Neural cell (in vitro differentiated cells): ENCODE data around the gene ZNF772. TPM values are rescaled to one million over a fixed set of nuclear protein-coding genes. Genes with fewer than 3 reads are reported as not detected.

Experiments
- H2AFZ ChIP-seq: fragments of 200-600, 300-800 bp; sonication (generic), shearing (Covaris generic); 2 replicates; pipeline ENCODE4 v1.6.0; 2014; ENCODE audit warnings: low read depth, mild to moderate bottlenecking, antibody characterized with exemption, low read length, moderate library complexity
- H3F3A ChIP-seq: fragments of 200-600 bp; shearing (Covaris generic); 2 replicates; pipeline ENCODE4 v1.6.1; 2016; ENCODE audit warnings: mild to moderate bottlenecking, moderate library complexity, mixed read lengths, antibody characterized with exemption, low read length; ENCODE audit not compliant: insufficient read depth, poor library complexity, severe bottlenecking
- H3K27ac ChIP-seq: fragments of 200-600, 300-800 bp; sonication (generic), shearing (Covaris generic); 2 replicates; pipeline ENCODE4 v1.5.1; 2014; ENCODE audit warnings: mild to moderate bottlenecking, low read length, moderate library complexity
- H3K27me3 ChIP-seq: fragments of 300-800, 200-600 bp; sonication (generic), shearing (Covaris generic); 2 replicates; pipeline ENCODE4 v1.6.0; 2014; ENCODE audit warnings: mild to moderate bottlenecking, low read depth, low read length, moderate library complexity; ENCODE audit not compliant: insufficient read depth
- H3K36me3 ChIP-seq: fragments of 300-800, 200-600 bp; sonication (generic), shearing (Covaris generic); 2 replicates; pipeline ENCODE4 v1.5.1; 2014; ENCODE audit warnings: mild to moderate bottlenecking, antibody characterized with exemption, low read length, moderate library complexity; ENCODE audit not compliant: insufficient read depth
- H3K4me2 ChIP-seq: fragments of 300-800, 200-600 bp; sonication (generic), shearing (Covaris generic); 2 replicates; pipeline ENCODE4 v1.6.0; 2014; ENCODE audit warnings: mild to moderate bottlenecking, low read length
- H3K4me3 ChIP-seq: fragments of 300-800, 200-600 bp; sonication (generic), shearing (Covaris generic); 2 replicates; pipeline ENCODE4 v1.5.1; 2014; ENCODE audit warnings: mild to moderate bottlenecking, low read length, moderate library complexity
- H3K79me2 ChIP-seq: fragments of 200-600 bp; shearing (Covaris generic); replicated peaks from 2 replicates; pipeline ENCODE4 v1.6.0; 2014; ENCODE audit warnings: mild to moderate bottlenecking, low read length, moderate library complexity; ENCODE audit not compliant: insufficient read depth
- H3K9ac ChIP-seq: fragments of 300-800, 200-600 bp; sonication (generic), shearing (Covaris generic); 2 replicates; pipeline ENCODE4 v1.6.1; 2016; ENCODE audit warnings: mild to moderate bottlenecking, low read length, mixed read lengths
- H3K9me2 ChIP-seq: fragments of 200-600 bp; shearing (Covaris generic); 2 replicates; pipeline ENCODE4 v1.6.1; 2016; ENCODE audit warnings: mild to moderate bottlenecking, low read length, mixed read lengths; ENCODE audit not compliant: insufficient read depth
- H3K9me3 ChIP-seq: fragments of 200-600, 300-800 bp; sonication (generic), shearing (Covaris generic); 2 replicates; pipeline ENCODE4 v1.6.1; 2016; ENCODE audit warnings: mild to moderate bottlenecking, mixed run types, low read length, moderate library complexity, mixed read lengths
- H4K20me1 ChIP-seq: fragments of 200-600 bp; shearing (Covaris generic); 2 replicates; pipeline ENCODE4 v1.6.1; 2016; ENCODE audit warnings: mild to moderate bottlenecking, mixed run types; ENCODE audit not compliant: insufficient read depth
- CTCF ChIP-seq: fragments of 450-650 bp; IDR thresholded peaks from 2 replicates; pipeline ENCODE4 v1.5.1; 2014; ENCODE audit warnings: antibody characterized with exemption, mild to moderate bottlenecking, moderate library complexity; ENCODE audit not compliant: poor library complexity, severe bottlenecking
- EP300 ChIP-seq: fragments of 450-650 bp; conservative IDR thresholded peaks from 2 replicates; pipeline ENCODE4 v1.6.1; 2014; ENCODE audit warnings: antibody characterized with exemption, mild to moderate bottlenecking, moderate library complexity; ENCODE audit not compliant: poor library complexity, severe bottlenecking
- EZH2 ChIP-seq: fragments of 200-600, 300-800 bp; shearing (Covaris generic), sonication (generic); IDR thresholded peaks from 2 replicates; pipeline ENCODE4 v1.6.1; 2014; ENCODE audit warnings: antibody characterized with exemption, low read length, borderline replicate concordance, mild to moderate bottlenecking; ENCODE audit not compliant: insufficient read depth, poor library complexity, severe bottlenecking
- MXI1 ChIP-seq: fragments of 450-650 bp; conservative IDR thresholded peaks from 2 replicates; pipeline ENCODE4 v1.6.1; 2014; ENCODE audit warnings: antibody characterized with exemption, mild to moderate bottlenecking; ENCODE audit not compliant: poor library complexity, severe bottlenecking
- POLR2AphosphoS5 ChIP-seq: IDR thresholded peaks from 2 replicates; pipeline ENCODE4 v1.6.1; 2012
- RAD21 ChIP-seq: fragments of 450-650 bp; conservative IDR thresholded peaks from 2 replicates; pipeline ENCODE4 v1.6.1; 2014; ENCODE audit warnings: antibody characterized with exemption, mild to moderate bottlenecking, moderate library complexity
- REST ChIP-seq: IDR thresholded peaks from 2 replicates; pipeline ENCODE4 v1.6.1; 2012; ENCODE audit warnings: borderline replicate concordance
- SMC3 ChIP-seq: fragments of 450-650 bp; conservative IDR thresholded peaks from 2 replicates; pipeline ENCODE4 v1.6.1; 2014; ENCODE audit warnings: antibody characterized with exemption, mild to moderate bottlenecking, moderate library complexity; ENCODE audit not compliant: poor library complexity
- TAF1 ChIP-seq: IDR thresholded peaks from 2 replicates; pipeline ENCODE4 v1.6.1; 2012; ENCODE audit warnings: low read depth
- polyA plus RNA-seq: library from polyadenylated mRNA; depleted of rRNA; stranded (reverse); fragments of >200 nt; gene quantifications from 2 replicates; pipeline ENCODE4 v1.2.3, GENCODE V29; 2014

ZNF772 gene
- polyA plus RNA-seq, 1 donor from 2014 or later: 24.0 TPM

GRCh38 chr19:57515255-57515654, 37.9 kb upstream of the ZNF772 start:
- H3K27ac ChIP-seq: no peak overlapping the region
- H3K4me3 ChIP-seq: no peak overlapping the region
- H3K9ac ChIP-seq: no peak overlapping the region
- no peaks in the 10 kb centered on the region for H3F3A ChIP-seq
- no peak overlapping the region for H3K4me2 ChIP-seq
- no peak overlapping the region for H2AFZ ChIP-seq
- H3K9me3 ChIP-seq: peaks cover 16% of the 10 kb centered on the region
- H3K36me3 ChIP-seq: peaks cover 27% of the 10 kb centered on the region
- no peaks in the 10 kb centered on the region for H3K9me2 ChIP-seq
- no peaks in the 10 kb centered on the region for H4K20me1 ChIP-seq
- H3K27me3 ChIP-seq: no peaks in the 10 kb centered on the region
- no peaks in the 10 kb centered on the region for H3K79me2 ChIP-seq
- TF ChIP-seq EZH2: no peak
- no peak for TF ChIP-seq REST
- TF ChIP-seq RAD21: no peak
- no peak for TF ChIP-seq SMC3
- TF ChIP-seq MXI1: no peak
- no peak for TF ChIP-seq CTCF
- no peak for TF ChIP-seq TAF1
- TF ChIP-seq EP300: no peak
- TF ChIP-seq POLR2AphosphoS5: no peak

GRCh38 chr19:57512845-57513244, 35.5 kb upstream of the ZNF772 start:
- H3K27ac ChIP-seq: no peak overlapping the region
- H3K36me3 ChIP-seq: peaks cover 27% of the 10 kb centered on the region
- H3K4me3 ChIP-seq: no peak overlapping the region
- no peaks in the 10 kb centered on the region for H4K20me1 ChIP-seq
- TF ChIP-seq TAF1 (no peak), POLR2AphosphoS5 (no peak), REST (no peak), SMC3 (no peak), RAD21 (no peak), CTCF (no peak), MXI1 (no peak), EP300 (no peak), EZH2 (no peak)
- no peaks in the 10 kb centered on the region for H3K9me2 ChIP-seq
- H3K27me3 ChIP-seq: no peaks in the 10 kb centered on the region
- H3K9ac ChIP-seq: no peak overlapping the region
- H3K79me2 ChIP-seq: no peaks in the 10 kb centered on the region
- peaks cover 16% of the 10 kb centered on the region for H3K9me3 ChIP-seq
- H3F3A ChIP-seq: no peaks in the 10 kb centered on the region
- H3K4me2 ChIP-seq: no peak overlapping the region
- H2AFZ ChIP-seq: no peak overlapping the region
